Stimulated activated CD8-positive, alpha-beta memory T cell treated with anti-CD3 and anti-CD28 coated beads, Interleukin-2, amount 100 ng/mL, for 48 hours (primary cell): ENCODE measurements around the gene KRTAP10-10.
"Not testable (repeated sequence)": the region's sequence is repeated elsewhere in the genome, so short reads cannot be mapped to it uniquely, and the experiment has no call there.

Experiments used
- DNase-seq, 2 donors: peaks; one replicate each; pipeline ENCODE4 v3.0.0-alpha.2; 2020; ENCODE audit warnings: low read depth in 2 of 2

KRTAP10-10 gene

GRCh38 chr21:44682580-44683151 lies 45.5 kb downstream of the KRTAP10-10 start:
- DNase-seq: no peak

GRCh38 chr21:44684077-44684476 lies 46.9 kb downstream of the KRTAP10-10 start:
- no peak for DNase-seq

- no peak for DNase-seq
These were observed 47.3 kb downstream of the KRTAP10-10 start for GRCh38 chr21:44684483-44684882.

- not testable (repeated sequence) for DNase-seq
These were observed 47.9 kb downstream of the KRTAP10-10 start for GRCh38 chr21:44685050-44685449.

GRCh38 chr21:44686000-44686781 lies 49.0 kb downstream of the KRTAP10-10 start:
- no peak for DNase-seq

- DNase-seq: no peak
These were observed 49.8 kb downstream of the KRTAP10-10 start for GRCh38 chr21:44686843-44687561.

- no peak for DNase-seq
These were observed 50.5 kb downstream of the KRTAP10-10 start for GRCh38 chr21:44687671-44688070.
